Neuronal stem cell (in vitro differentiated cells): ENCODE results near the gene METTL24.
A peak's percentile ranks its signal among the peaks of the same experiment; 100 is the strongest.

ENCODE experiments used
- DNase-seq: peaks from one replicate; pipeline ENCODE4 v3.0.0-alpha.2; 2013; ENCODE audit warnings: low spot score
- H2AFZ ChIP-seq: one replicate; pipeline ENCODE4 v1.6.1; 2013; ENCODE audit warnings: mild to moderate bottlenecking, low read length, inconsistent platforms
- H2AK5ac ChIP-seq: 2 replicates; pipeline ENCODE4 v1.6.1; 2013; ENCODE audit warnings: low read depth, mild to moderate bottlenecking, inconsistent platforms, low read length, moderate library complexity, mixed read lengths
- H2BK120ac ChIP-seq: 2 replicates; pipeline ENCODE4 v1.6.1; 2013; ENCODE audit warnings: low read depth, mild to moderate bottlenecking, inconsistent platforms, low read length, moderate library complexity, mixed read lengths
- H2BK12ac ChIP-seq: one replicate; pipeline ENCODE4 v1.6.1; 2013; ENCODE audit warnings: low read length, inconsistent platforms
- H2BK15ac ChIP-seq: 2 replicates; pipeline ENCODE4 v1.6.1; 2013; ENCODE audit warnings: mild to moderate bottlenecking, low read length, inconsistent platforms, mixed read lengths
- H2BK5ac ChIP-seq: one replicate; pipeline ENCODE4 v1.6.1; 2013; ENCODE audit warnings: inconsistent platforms, mild to moderate bottlenecking, low read length, moderate library complexity
- H3K14ac ChIP-seq: one replicate; pipeline ENCODE4 v1.6.1; 2013; ENCODE audit warnings: low read length, inconsistent platforms
- H3K18ac ChIP-seq: 2 replicates; pipeline ENCODE4 v1.6.1; 2013; ENCODE audit warnings: low read length, inconsistent platforms
- H3K23ac ChIP-seq: 2 replicates; pipeline ENCODE4 v1.6.1; 2013; ENCODE audit warnings: low read depth, mild to moderate bottlenecking, mixed read lengths, low read length, inconsistent platforms; ENCODE audit not compliant: poor library complexity
- H3K27ac ChIP-seq: replicated peaks from 3 replicates; pipeline ENCODE4 v1.5.1; 2013; ENCODE audit warnings: low read length, inconsistent platforms
- H3K27me3 ChIP-seq, 3 experiments: 2 replicates each; pipeline ENCODE4 v1.6.1; 2013; ENCODE audit warnings: low read length in 3 of 3, mild to moderate bottlenecking in 2 of 3, inconsistent platforms in 1 of 3, low read depth in 1 of 3, mixed read lengths in 1 of 3, moderate library complexity in 1 of 3; ENCODE audit not compliant: control insufficient read depth in 3 of 3, insufficient read depth in 3 of 3
- H3K36me3 ChIP-seq, 2 donors: replicated peaks in 1 of 2; 2 replicates each; pipeline ENCODE4 v1.6.1; 2013; ENCODE audit warnings: low read length in 2 of 2; ENCODE audit not compliant: control insufficient read depth in 2 of 2, insufficient read depth in 2 of 2
- H3K4ac ChIP-seq: 2 replicates; pipeline ENCODE4 v1.6.1; 2013; ENCODE audit warnings: inconsistent platforms, mild to moderate bottlenecking, low read length, moderate library complexity
- H3K4me1 ChIP-seq, 2 donors: 1 replicate in 1 of 2; 2 replicates in 1 of 2; pipeline ENCODE4 v1.6.1; 2013; ENCODE audit warnings: low read length in 2 of 2, low read depth in 1 of 2; ENCODE audit not compliant: control insufficient read depth in 2 of 2, insufficient read depth in 1 of 2
- H3K4me2 ChIP-seq: one replicate; pipeline ENCODE4 v1.6.1; 2013; ENCODE audit warnings: mild to moderate bottlenecking, low read length, inconsistent platforms; ENCODE audit not compliant: insufficient read depth, poor library complexity, severe bottlenecking
- H3K4me3 ChIP-seq, 2 donors: 2 replicates each; pipeline ENCODE4 v1.5.1; 2013; ENCODE audit warnings: low read length in 2 of 2, mild to moderate bottlenecking in 2 of 2, inconsistent platforms in 1 of 2, moderate library complexity in 1 of 2
- H3K79me1 ChIP-seq: one replicate; pipeline ENCODE4 v1.6.1; 2013; ENCODE audit warnings: low read depth, mild to moderate bottlenecking, inconsistent platforms, low read length, moderate library complexity
- H3K9ac ChIP-seq: one replicate; pipeline ENCODE4 v1.6.1; 2013; ENCODE audit warnings: mild to moderate bottlenecking, low read depth, low read length, inconsistent platforms; ENCODE audit not compliant: poor library complexity
- H3K9me3 ChIP-seq, 2 donors: replicated peaks in 1 of 2; 2 replicates each; pipeline versions ENCODE3 to v1.6.1; 2013; ENCODE audit warnings: low read length in 2 of 2, mild to moderate bottlenecking in 2 of 2, inconsistent platforms in 1 of 2, low read depth in 1 of 2, mixed read lengths in 1 of 2, moderate library complexity in 1 of 2; ENCODE audit not compliant: control insufficient read depth in 2 of 2, insufficient read depth in 1 of 2
- H4K8ac ChIP-seq: one replicate; pipeline ENCODE4 v1.6.1; 2013; ENCODE audit warnings: low read depth, mild to moderate bottlenecking, inconsistent platforms, low read length, moderate library complexity
- H4K91ac ChIP-seq: one replicate; pipeline ENCODE4 v1.6.1; 2013; ENCODE audit warnings: low read length, low read depth, mild to moderate bottlenecking, inconsistent platforms; ENCODE audit not compliant: poor library complexity
- WGBS, 2 donors: extraction: QIAGEN DNeasy Blood & Tissue Kit; methylation state at CpG; one replicate each; pipeline ENCODE4 v1.1.7; 2013; ENCODE audit warnings: missing lambda C conversion rate in 2 of 2, mixed read lengths in 1 of 2; ENCODE audit not compliant: insufficient read length in 2 of 2, insufficient replicate concordance in 1 of 2; ENCODE audit errors: extremely low coverage in 2 of 2; 5-methylcytosine and 5-hydroxymethylcytosine counted together

Gene METTL24

GRCh38 chr6:110364364-110365105 lies 6.4 kb upstream of the METTL24 start:
- no peak overlapping the region for H2BK15ac ChIP-seq
- H3K27ac ChIP-seq = no peak overlapping the region
- H3K4ac ChIP-seq = no peak overlapping the region
- H4K8ac ChIP-seq = no peak overlapping the region
- H2BK12ac ChIP-seq = no peak overlapping the region
- H3K4me1 ChIP-seq = peaks cover 20 to 43% of the 10 kb centered on the region in 2 donors
- no peak overlapping the region for H3K4me3 ChIP-seq
- H3K27me3 ChIP-seq = no peaks in the 10 kb centered on the region
- H3K23ac ChIP-seq = no peak overlapping the region
- H2BK120ac ChIP-seq = no peak overlapping the region
- no CpG with 5 or more reads among the region's 5 CpGs for WGBS, 2 donors
- H3K9ac ChIP-seq = no peak overlapping the region
- no peak overlapping the region for H2AFZ ChIP-seq
- no peak for DNase-seq
- H3K36me3 ChIP-seq = no peaks in the 10 kb centered on the region
- no peak overlapping the region for H3K14ac ChIP-seq
- H3K79me1 ChIP-seq = no peaks in the 10 kb centered on the region
- peaks cover 2 to 6% of the 10 kb centered on the region in 2 donors for H3K9me3 ChIP-seq
- no peak overlapping the region for H3K18ac ChIP-seq
- no peak overlapping the region for H4K91ac ChIP-seq
- H3K4me2 ChIP-seq = no peak overlapping the region
- H2BK5ac ChIP-seq = no peak overlapping the region
- no peak overlapping the region for H2AK5ac ChIP-seq

GRCh38 chr6:110363748-110364147 lies 5.6 kb upstream of the METTL24 start:
- no peaks in the 10 kb centered on the region for H3K36me3 ChIP-seq
- no peak overlapping the region for H3K14ac ChIP-seq
- no peak overlapping the region for H3K18ac ChIP-seq
- no peak overlapping the region for H3K4me2 ChIP-seq
- no peaks in the 10 kb centered on the region for H3K79me1 ChIP-seq
- H2BK5ac ChIP-seq = no peak overlapping the region
- H3K23ac ChIP-seq = no peak overlapping the region
- H4K91ac ChIP-seq = no peak overlapping the region
- H3K4me3 ChIP-seq = no peak overlapping the region
- H2BK120ac ChIP-seq = no peak overlapping the region
- no peak overlapping the region for H4K8ac ChIP-seq
- no peak overlapping the region for H2AK5ac ChIP-seq
- H3K27me3 ChIP-seq = no peaks in the 10 kb centered on the region
- H2BK12ac ChIP-seq = no peak overlapping the region
- H3K27ac ChIP-seq = no peak overlapping the region
- no peak overlapping the region for H2BK15ac ChIP-seq
- no peak overlapping the region for H3K9ac ChIP-seq
- no peak for DNase-seq
- WGBS, 2 donors = no CpG with 5 or more reads among the region's 3 CpGs
- H3K9me3 ChIP-seq = peaks cover 2 to 6% of the 10 kb centered on the region in 2 donors
- no peak overlapping the region for H2AFZ ChIP-seq
- peaks cover 22 to 41% of the 10 kb centered on the region in 2 donors for H3K4me1 ChIP-seq
- no peak overlapping the region for H3K4ac ChIP-seq

- H3K4me1 ChIP-seq = peaks cover 18 to 24% of the 10 kb centered on the region in 2 donors
- H3K23ac ChIP-seq = no peak overlapping the region
- no peak overlapping the region for H3K4me3 ChIP-seq
- no peak overlapping the region for H3K18ac ChIP-seq
- no peaks in the 10 kb centered on the region for H3K36me3 ChIP-seq
- no peak overlapping the region for H3K4me2 ChIP-seq
- H4K91ac ChIP-seq = no peak overlapping the region
- H2BK12ac ChIP-seq = no peak overlapping the region
- H4K8ac ChIP-seq = no peak overlapping the region
- H2BK5ac ChIP-seq = no peak overlapping the region
- WGBS, 2 donors = no CpG with 5 or more reads among the region's 3 CpGs
- no peak overlapping the region for H3K9ac ChIP-seq
- peaks cover 0 to 2% (median 0%) of the 10 kb centered on the region in 3 experiments for H3K27me3 ChIP-seq
- H2BK120ac ChIP-seq = no peak overlapping the region
- H2BK15ac ChIP-seq = no peak overlapping the region
- H3K79me1 ChIP-seq = no peaks in the 10 kb centered on the region
- no peak overlapping the region for H3K4ac ChIP-seq
- no peak overlapping the region for H2AK5ac ChIP-seq
- H3K14ac ChIP-seq = no peak overlapping the region
- peaks cover 2 to 15% of the 10 kb centered on the region in 2 donors for H3K9me3 ChIP-seq
- no peak overlapping the region for H3K27ac ChIP-seq
- DNase-seq = no peak
- H2AFZ ChIP-seq = no peak overlapping the region
Observed at GRCh38 chr6:110360676-110361075, 2.5 kb upstream of the METTL24 start.

GRCh38 chr6:110359556-110359955 lies 1.4 kb upstream of the METTL24 start:
- DNase-seq = no peak
- no peak overlapping the region for H3K23ac ChIP-seq
- H3K14ac ChIP-seq = no peak overlapping the region
- H2AFZ ChIP-seq = peak overlapping the region; percentile 25
- no peaks in the 10 kb centered on the region for H3K36me3 ChIP-seq
- H3K79me1 ChIP-seq = no peaks in the 10 kb centered on the region
- no peak overlapping the region for H2AK5ac ChIP-seq
- H3K18ac ChIP-seq = no peak overlapping the region
- no peak overlapping the region for H2BK12ac ChIP-seq
- no peak overlapping the region for H4K8ac ChIP-seq
- WGBS, 2 donors = no CpG with 5 or more reads among the region's 5 CpGs
- no peak overlapping the region for H3K4me3 ChIP-seq
- H2BK5ac ChIP-seq = no peak overlapping the region
- H2BK120ac ChIP-seq = no peak overlapping the region
- no peak overlapping the region for H2BK15ac ChIP-seq
- H3K4me1 ChIP-seq = peaks cover 22 to 31% of the 10 kb centered on the region in 2 donors
- H3K9ac ChIP-seq = no peak overlapping the region
- H3K4ac ChIP-seq = no peak overlapping the region
- no peak overlapping the region for H3K27ac ChIP-seq
- H4K91ac ChIP-seq = no peak overlapping the region
- H3K4me2 ChIP-seq = no peak overlapping the region
- peaks cover 2 to 15% of the 10 kb centered on the region in 2 donors for H3K9me3 ChIP-seq
- peaks cover 0 to 2% (median 0%) of the 10 kb centered on the region in 3 experiments for H3K27me3 ChIP-seq
